ENCODE results near the gene QPCT. TPM values are rescaled to one million over a fixed set of nuclear protein-coding genes. Genes with fewer than 3 reads are reported as not detected.

Gene QPCT
- polyA plus RNA-seq, 1 of the 3 experiments (the other 2 are of a cell fraction) = 0.12 TPM

- H3K9me3 ChIP-seq = no peaks in the 10 kb centered on the region
- ChIA-PET CTCF (interaction anchor here (0.6 to 12.8 kb wide), 98 partner anchors 10 to 860 kb away, joined by 3 to 540 read pairs (median 5); partner anchors contain the start of genes CDC42EP3 and RMDN2), POLR2A (interaction anchor here (1.0 to 2.6 kb wide), 8 partner anchors 19 to 511 kb away, joined by 3 to 42 read pairs (median 8); partner anchors contain the start of genes CDC42EP3 and RMDN2)
- no peak overlapping the region for H2AFZ ChIP-seq (ENCODE audit: low read depth)
- no peak overlapping the region; a peak in 1 of 4 replicates for H3K4me3 ChIP-seq (ENCODE audit: low read depth in 2 of 2, low read length in 1 of 2)
- no peak overlapping the region for H3K9ac ChIP-seq
- no peaks in the 10 kb centered on the region for H3K36me3 ChIP-seq (replicated peaks in 1 of 2; ENCODE audit: control insufficient read depth in 1 of 2, insufficient read depth in 2 of 2, low read length in 1 of 2)
- peaks cover 10 to 16% of the 10 kb centered on the region in 2 experiments for H3K4me1 ChIP-seq (ENCODE audit: control insufficient read depth in 1 of 2, insufficient read depth in 2 of 2, low read depth in 1 of 2, low read length in 1 of 2)
- peak overlapping the region; percentile 42 to 87; a peak in 3 of 4 replicates for H3K27ac ChIP-seq (ENCODE audit: low read depth in 2 of 2, low read length in 1 of 2)
- 30% methylated on average over 8 of the region's 8 CpGs for WGBS (ENCODE audit: low lambda C conversion rate)
- H3K4me2 ChIP-seq = no peak overlapping the region
- TF ChIP-seq POLR2AphosphoS5 (IDR thresholded peaks at IDR 0.05; ENCODE audit: low read depth, low read length) (no peak), RFX5 (IDR thresholded peaks at IDR 0.05; ENCODE audit: low read length) (peak; percentile 63), IRF3 (IDR thresholded peaks at IDR 0.05; ENCODE audit: low read depth, low read length) (no peak), EP300 (IDR thresholded peaks at IDR 0.05; ENCODE audit: borderline replicate concordance in 1 of 2, low read depth in 1 of 2, low read length in 1 of 2) (0 out of 4 replicates have a peak, but pooled peaks of 1 of the 2 experiments have one; percentile 36), TCF12 (IDR thresholded peaks at IDR 0.05) (0 out of 2 replicates have a peak, but pooled peaks have one; percentile 18), RAD21 (IDR thresholded peaks at IDR 0.05; ENCODE audit: low read length) (peak; percentile 100), SMC3 (IDR thresholded peaks at IDR 0.05; ENCODE audit: low read depth, low read length) (peak; percentile 99), CHD2 (IDR thresholded peaks at IDR 0.05; ENCODE audit: low read length, partially characterized antibody) (peak; percentile 53), FOXJ3 (CRISPR knock-in tag; IDR thresholded peaks at IDR 0.05) (no peak), NRF1 (IDR thresholded peaks at IDR 0.05; ENCODE audit: low read depth, low read length) (peak; percentile 22; the same call in 1 of the 2 replicates), USF2 (IDR thresholded peaks at IDR 0.05; ENCODE audit: borderline replicate concordance, low read depth, low read length) (no peak), JUND (IDR thresholded peaks at IDR 0.05) (no peak), PBX3 (IDR thresholded peaks at IDR 0.05) (no peak), CTCF (IDR thresholded peaks at IDR 0.05) (peak; percentile 99)
- H3K79me2 ChIP-seq (ENCODE audit: insufficient read depth) = no peaks in the 10 kb centered on the region
- H3K27me3 ChIP-seq (ENCODE audit: insufficient read depth) = no peaks in the 10 kb centered on the region
- peak; percentile 72 for DNase-seq
- no peaks in the 10 kb centered on the region for H3F3A ChIP-seq (replicated peaks; ENCODE audit: insufficient read depth)
- H3K9me2 ChIP-seq = no peaks in the 10 kb centered on the region
- H4K20me1 ChIP-seq (ENCODE audit: insufficient read depth) = no peaks in the 10 kb centered on the region
These were observed 70.1 kb downstream of the QPCT start for GRCh38 chr2:37414470-37414949.

All from SK-N-SH (cell line).